ENCODE measurements around the gene DLG2. TPM values are rescaled to one million over a fixed set of nuclear protein-coding genes. Genes with fewer than 3 reads are reported as not detected.

Gene DLG2
- total RNA-seq, 1 donor from 2014 or later, result 1.8 TPM

DNA sequence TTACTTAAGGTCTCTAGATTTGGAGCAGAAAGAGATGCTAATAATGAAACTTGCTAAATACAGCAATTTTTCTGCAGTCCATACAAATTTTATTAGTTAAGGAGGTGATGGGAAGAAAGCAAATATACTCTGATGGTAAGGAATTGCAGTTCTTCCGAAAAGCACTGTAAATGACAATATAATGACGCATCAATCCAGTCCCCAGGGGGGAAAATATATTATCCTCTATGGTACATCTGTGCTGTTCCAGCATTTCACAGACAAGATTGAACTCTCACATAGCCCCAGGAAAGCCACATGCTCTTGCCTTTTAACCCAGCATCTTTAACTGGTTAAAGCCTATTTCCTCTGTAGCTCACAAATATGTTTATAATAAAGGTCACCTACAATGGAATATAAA, 1924.3 kb downstream of the DLG2 start:
- TF ChIP-seq, protein P1, sequence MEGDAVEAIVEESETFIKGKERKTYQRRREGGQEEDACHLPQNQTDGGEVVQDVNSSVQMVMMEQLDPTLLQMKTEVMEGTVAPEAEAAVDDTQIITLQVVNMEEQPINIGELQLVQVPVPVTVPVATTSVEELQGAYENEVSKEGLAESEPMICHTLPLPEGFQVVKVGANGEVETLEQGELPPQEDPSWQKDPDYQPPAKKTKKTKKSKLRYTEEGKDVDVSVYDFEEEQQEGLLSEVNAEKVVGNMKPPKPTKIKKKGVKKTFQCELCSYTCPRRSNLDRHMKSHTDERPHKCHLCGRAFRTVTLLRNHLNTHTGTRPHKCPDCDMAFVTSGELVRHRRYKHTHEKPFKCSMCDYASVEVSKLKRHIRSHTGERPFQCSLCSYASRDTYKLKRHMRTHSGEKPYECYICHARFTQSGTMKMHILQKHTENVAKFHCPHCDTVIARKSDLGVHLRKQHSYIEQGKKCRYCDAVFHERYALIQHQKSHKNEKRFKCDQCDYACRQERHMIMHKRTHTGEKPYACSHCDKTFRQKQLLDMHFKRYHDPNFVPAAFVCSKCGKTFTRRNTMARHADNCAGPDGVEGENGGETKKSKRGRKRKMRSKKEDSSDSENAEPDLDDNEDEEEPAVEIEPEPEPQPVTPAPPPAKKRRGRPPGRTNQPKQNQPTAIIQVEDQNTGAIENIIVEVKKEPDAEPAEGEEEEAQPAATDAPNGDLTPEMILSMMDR (IDR thresholded peaks at IDR 0.05; ENCODE audit: insufficient read depth, low read depth, low read length), result no peak
- TF ChIP-seq EZH2 (IDR thresholded peaks at IDR 0.05; ENCODE audit: insufficient read depth, low read length), result no peak
- Mint-ChIP-seq H3K27ac (ENCODE audit: unreplicated experiment) (no peak overlapping the region), H3K4me1 (ENCODE audit: low read depth, unreplicated experiment) (no peaks in the 10 kb centered on the region), H3K4me3 (ENCODE audit: unreplicated experiment) (no peak overlapping the region), H3K27me3 (ENCODE audit: low read depth, unreplicated experiment) (no peaks in the 10 kb centered on the region), H3K36me3 (ENCODE audit: low read depth, unreplicated experiment) (no peaks in the 10 kb centered on the region), H3K9me3 (ENCODE audit: unreplicated experiment) (no peaks in the 10 kb centered on the region)
- H3K9ac ChIP-seq (ENCODE audit: low read length), result no peak overlapping the region
- H3K4me2 ChIP-seq (ENCODE audit: low read length), result no peak overlapping the region
- H3K79me2 ChIP-seq (ENCODE audit: insufficient read depth, low read length), result no peaks in the 10 kb centered on the region
- FAIRE-seq (no peak), DNase-seq (ENCODE audit: low read depth) (no peak)
- no peaks in the 10 kb centered on the region for H3K4me1 ChIP-seq (ENCODE audit: insufficient read depth, low read length)
- H3K36me3 ChIP-seq (ENCODE audit: insufficient read depth, low read length), result no peaks in the 10 kb centered on the region
- H3K27ac ChIP-seq (ENCODE audit: low read depth, low read length), result no peak overlapping the region
- H2AFZ ChIP-seq (ENCODE audit: low read depth, low read length), result no peak overlapping the region
- H3K9me3 ChIP-seq (ENCODE audit: insufficient read depth, low read depth, low read length), result no peaks in the 10 kb centered on the region
- no peaks in the 10 kb centered on the region for H3K27me3 ChIP-seq (ENCODE audit: insufficient read depth, low read length)
- H3K4me3 ChIP-seq (ENCODE audit: insufficient read depth, low read depth, low read length), result no peak overlapping the region
- H4K20me1 ChIP-seq (ENCODE audit: insufficient read depth, low read length), result no peaks in the 10 kb centered on the region

DNA sequence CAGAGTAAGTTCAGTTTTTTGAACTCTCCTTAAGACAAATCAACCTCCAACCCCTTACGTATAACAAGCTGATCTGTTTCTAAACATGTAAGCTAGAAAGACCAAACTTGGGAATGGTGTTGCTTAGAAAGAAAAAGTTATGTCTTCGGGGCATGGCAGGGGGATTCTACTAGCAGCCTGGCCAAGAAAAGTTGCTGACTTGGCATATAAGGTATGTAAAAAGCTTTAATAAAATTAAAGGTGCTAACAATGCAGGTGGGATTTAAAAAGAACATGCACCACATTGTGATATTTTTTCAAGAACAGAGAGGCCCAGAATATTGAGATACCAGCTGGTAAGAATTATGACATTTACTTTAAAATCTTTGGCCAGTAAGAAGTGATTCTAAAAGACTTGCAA, 1929.6 kb downstream of the DLG2 start:
- no peak overlapping the region for H3K27ac Mint-ChIP-seq (ENCODE audit: unreplicated experiment)
- H3K4me1 Mint-ChIP-seq (ENCODE audit: low read depth, unreplicated experiment), result peaks cover 4% of the 10 kb centered on the region
- no peaks in the 10 kb centered on the region for H3K9me3 Mint-ChIP-seq (ENCODE audit: unreplicated experiment)
- H2AFZ ChIP-seq (ENCODE audit: low read depth, low read length), result no peak overlapping the region
- no peak overlapping the region for H3K4me2 ChIP-seq (ENCODE audit: low read length)
- no peak for FAIRE-seq
- H3K9ac ChIP-seq (ENCODE audit: low read length), result no peak overlapping the region
- H3K4me3 ChIP-seq (ENCODE audit: insufficient read depth, low read depth, low read length), result no peak overlapping the region
- DNase-seq (ENCODE audit: low read depth), result no peak
- no peaks in the 10 kb centered on the region for H3K9me3 ChIP-seq (ENCODE audit: insufficient read depth, low read depth, low read length)
- H4K20me1 ChIP-seq (ENCODE audit: insufficient read depth, low read length), result no peaks in the 10 kb centered on the region
- no peaks in the 10 kb centered on the region for H3K36me3 ChIP-seq (ENCODE audit: insufficient read depth, low read length)
- no peak overlapping the region for H3K4me3 Mint-ChIP-seq (ENCODE audit: unreplicated experiment)
- TF ChIP-seq EZH2 (IDR thresholded peaks at IDR 0.05; ENCODE audit: insufficient read depth, low read length), result no peak
- TF ChIP-seq, protein P1 (IDR thresholded peaks at IDR 0.05; ENCODE audit: insufficient read depth, low read depth, low read length), result no peak
- H3K27me3 ChIP-seq (ENCODE audit: insufficient read depth, low read length), result no peaks in the 10 kb centered on the region
- no peaks in the 10 kb centered on the region for H3K27me3 Mint-ChIP-seq (ENCODE audit: low read depth, unreplicated experiment)
- H3K36me3 Mint-ChIP-seq (ENCODE audit: low read depth, unreplicated experiment), result no peaks in the 10 kb centered on the region
- no peaks in the 10 kb centered on the region for H3K79me2 ChIP-seq (ENCODE audit: insufficient read depth, low read length)
- H3K27ac ChIP-seq (ENCODE audit: low read depth, low read length), result no peak overlapping the region
- H3K4me1 ChIP-seq (ENCODE audit: insufficient read depth, low read length), result no peaks in the 10 kb centered on the region

DNA sequence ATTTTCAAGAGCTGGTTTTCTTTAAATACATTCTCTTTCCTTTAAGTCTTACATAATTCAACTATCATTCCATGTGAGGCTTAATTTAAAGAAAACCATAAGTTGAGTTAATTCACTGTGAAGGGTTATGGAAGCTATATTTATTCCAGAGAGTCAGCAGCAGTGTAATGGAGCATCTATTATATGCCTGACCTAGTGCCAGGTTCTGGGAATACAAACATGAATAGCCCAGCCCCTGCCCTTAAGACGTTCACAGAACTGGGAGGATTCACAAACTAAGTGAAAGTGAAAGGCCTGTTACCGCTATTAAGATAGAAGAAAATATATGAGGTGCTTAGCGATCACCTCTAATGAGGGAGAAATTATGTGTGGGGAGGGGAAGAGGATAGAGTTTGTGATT, 1932.1 kb downstream of the DLG2 start:
- H3K4me3 ChIP-seq (ENCODE audit: insufficient read depth, low read depth, low read length), result no peak overlapping the region
- TF ChIP-seq, protein P1 (IDR thresholded peaks at IDR 0.05; ENCODE audit: insufficient read depth, low read depth, low read length), result no peak
- no peak for TF ChIP-seq EZH2 (IDR thresholded peaks at IDR 0.05; ENCODE audit: insufficient read depth, low read length)
- H3K79me2 ChIP-seq (ENCODE audit: insufficient read depth, low read length), result no peaks in the 10 kb centered on the region
- peaks cover 7% of the 10 kb centered on the region for H3K4me1 Mint-ChIP-seq (ENCODE audit: low read depth, unreplicated experiment)
- no peak overlapping the region for H3K27ac ChIP-seq (ENCODE audit: low read depth, low read length)
- no peaks in the 10 kb centered on the region for H3K27me3 ChIP-seq (ENCODE audit: insufficient read depth, low read length)
- FAIRE-seq (no peak), DNase-seq (ENCODE audit: low read depth) (no peak)
- H4K20me1 ChIP-seq (ENCODE audit: insufficient read depth, low read length), result no peaks in the 10 kb centered on the region
- no peaks in the 10 kb centered on the region for H3K4me1 ChIP-seq (ENCODE audit: insufficient read depth, low read length)
- no peaks in the 10 kb centered on the region for H3K36me3 Mint-ChIP-seq (ENCODE audit: low read depth, unreplicated experiment)
- no peaks in the 10 kb centered on the region for H3K9me3 Mint-ChIP-seq (ENCODE audit: unreplicated experiment)
- H3K4me3 Mint-ChIP-seq (ENCODE audit: unreplicated experiment), result no peak overlapping the region
- H3K27ac Mint-ChIP-seq (ENCODE audit: unreplicated experiment), result no peak overlapping the region
- no peak overlapping the region for H3K4me2 ChIP-seq (ENCODE audit: low read length)
- H3K27me3 Mint-ChIP-seq (ENCODE audit: low read depth, unreplicated experiment), result no peaks in the 10 kb centered on the region
- no peak overlapping the region for H3K9ac ChIP-seq (ENCODE audit: low read length)
- no peaks in the 10 kb centered on the region for H3K9me3 ChIP-seq (ENCODE audit: insufficient read depth, low read depth, low read length)
- no peaks in the 10 kb centered on the region for H3K36me3 ChIP-seq (ENCODE audit: insufficient read depth, low read length)
- no peak overlapping the region for H2AFZ ChIP-seq (ENCODE audit: low read depth, low read length)
